IMR-90 (cell line): ENCODE measurements around the gene C12orf60. TPM values are rescaled to one million over a fixed set of nuclear protein-coding genes. Genes with fewer than 3 reads are reported as not detected.

Experiments
- ATAC-seq: fragments of 200-7000 bp; cut with Tn5 transposase; 2 replicates; pipeline ENCODE4 v1.9.1; 2020; ENCODE audit warnings: low read depth, mild to moderate bottlenecking, moderate library complexity
- BruUV-seq: library from RNA; stranded (reverse); fragments of 400-500 nt; replicated peaks from 2 replicates; lab custom pipeline; 2021; lab: Mats Ljungman, UMichigan
- CTCF ChIA-PET: fragments of 300-600 bp; formaldehyde crosslinking; extraction: SDS; loops from one replicate; lab custom pipeline; 2021; ENCODE audit warnings: antibody characterized with exemption; lab: Yijun Ruan, JAX
- POLR2A ChIA-PET: fragments of 300-600 bp; sonication (Branson Sonifier 250); formaldehyde crosslinking; loops from one replicate; lab custom pipeline; 2022; ENCODE audit warnings: antibody characterized with exemption; ENCODE audit not compliant: unreplicated experiment; lab: Charles Lee
- DNase-seq: peaks from one replicate; pipeline ENCODE4 v3.0.0; 2013
- H2AFZ ChIP-seq: replicated peaks from 2 replicates; pipeline ENCODE3; 2013; ENCODE audit warnings: low read length, mild to moderate bottlenecking; ENCODE audit not compliant: poor library complexity
- H2AK5ac ChIP-seq: 2 replicates; pipeline ENCODE4 v1.6.1; 2013; ENCODE audit warnings: low read depth, low read length, inconsistent platforms
- H2AK9ac ChIP-seq: replicated peaks from 2 replicates; pipeline ENCODE3; 2013; ENCODE audit warnings: mild to moderate bottlenecking, low read depth, low read length, moderate library complexity; ENCODE audit not compliant: poor library complexity
- H2BK120ac ChIP-seq: 2 replicates; pipeline ENCODE4 v1.6.1; 2013; ENCODE audit warnings: low read depth, low read length, inconsistent platforms
- H2BK15ac ChIP-seq: 3 replicates; pipeline ENCODE4 v1.6.1; 2013; ENCODE audit warnings: low read depth, low read length, inconsistent platforms
- H2BK20ac ChIP-seq: 2 replicates; pipeline ENCODE4 v1.6.1; 2013; ENCODE audit warnings: low read depth, mild to moderate bottlenecking, inconsistent platforms, low read length, moderate library complexity
- H2BK5ac ChIP-seq: 2 replicates; pipeline ENCODE4 v1.6.1; 2013; ENCODE audit warnings: mild to moderate bottlenecking, low read depth, low read length, inconsistent platforms; ENCODE audit not compliant: poor library complexity, severe bottlenecking
- H3K14ac ChIP-seq: replicated peaks from 2 replicates; pipeline ENCODE4 v1.6.1; 2013; ENCODE audit warnings: low read depth, low read length, inconsistent platforms
- H3K18ac ChIP-seq: 2 replicates; pipeline ENCODE4 v1.6.1; 2013; ENCODE audit warnings: low read depth, low read length, control low read depth
- H3K23ac ChIP-seq: 2 replicates; pipeline ENCODE4 v1.6.1; 2013; ENCODE audit warnings: low read depth, low read length, inconsistent platforms
- H3K27ac ChIP-seq: 2 replicates; pipeline ENCODE4 v1.5.1; 2013; ENCODE audit warnings: mild to moderate bottlenecking, control low read depth, low read length; ENCODE audit not compliant: insufficient read depth
- H3K27me3 ChIP-seq: 2 replicates; pipeline ENCODE4 v1.6.1; 2013; ENCODE audit warnings: low read length; ENCODE audit not compliant: control insufficient read depth, insufficient read depth
- H3K36me3 ChIP-seq: 2 replicates; pipeline ENCODE4 v1.6.1; 2013; ENCODE audit warnings: low read length, mixed read lengths; ENCODE audit not compliant: control insufficient read depth, insufficient read depth
- H3K4ac ChIP-seq: 2 replicates; pipeline ENCODE4 v1.6.1; 2013; ENCODE audit warnings: low read depth, low read length, inconsistent platforms
- H3K4me1 ChIP-seq: 2 replicates; pipeline ENCODE4 v1.6.1; 2013; ENCODE audit warnings: low read length, mixed read lengths; ENCODE audit not compliant: control insufficient read depth, insufficient read depth
- H3K4me2 ChIP-seq: 2 replicates; pipeline ENCODE4 v1.6.1; 2013; ENCODE audit warnings: low read depth, mild to moderate bottlenecking, control low read depth, low read length, moderate library complexity
- H3K4me3 ChIP-seq: 2 replicates; pipeline ENCODE4 v1.5.1; 2013; ENCODE audit warnings: low read depth, mild to moderate bottlenecking, control low read depth, low read length, moderate library complexity; ENCODE audit not compliant: insufficient read depth
- H3K56ac ChIP-seq: 2 replicates; pipeline ENCODE4 v1.6.1; 2013; ENCODE audit warnings: low read length, inconsistent platforms; ENCODE audit not compliant: insufficient read depth; ENCODE audit errors: extremely low read depth
- H3K79me1 ChIP-seq, 2 experiments: 2 replicates each; pipeline ENCODE4 v1.6.1; 2013; ENCODE audit warnings: low read length in 2 of 2, inconsistent platforms in 1 of 2, low read depth in 1 of 2
- H3K9ac ChIP-seq: 2 replicates; pipeline ENCODE4 v1.6.1; 2013; ENCODE audit warnings: low read depth, low read length, control low read depth
- H3K9me1 ChIP-seq: 2 replicates; pipeline ENCODE4 v1.6.1; 2013; ENCODE audit warnings: low read length, inconsistent platforms; ENCODE audit not compliant: insufficient read depth
- H3K9me3 ChIP-seq: 2 replicates; pipeline ENCODE4 v1.6.1; 2013; ENCODE audit warnings: low read length; ENCODE audit not compliant: control insufficient read depth, insufficient read depth
- H4K20me1 ChIP-seq: 2 replicates; pipeline ENCODE4 v1.6.1; 2013; ENCODE audit warnings: low read length, inconsistent platforms; ENCODE audit not compliant: insufficient read depth
- H4K5ac ChIP-seq: 2 replicates; pipeline ENCODE4 v1.6.1; 2013; ENCODE audit warnings: mild to moderate bottlenecking, low read depth, low read length, control low read depth
- H4K8ac ChIP-seq, 2 experiments: 2 replicates each; pipeline ENCODE4 v1.6.1; 2013; ENCODE audit warnings: low read depth in 2 of 2, low read length in 2 of 2, control low read depth in 1 of 2, inconsistent platforms in 1 of 2
- H4K91ac ChIP-seq: 2 replicates; pipeline ENCODE4 v1.6.1; 2013; ENCODE audit warnings: low read depth, low read length, inconsistent platforms; ENCODE audit not compliant: insufficient read depth
- BHLHE40 ChIP-seq: fragments of 150-350 bp; IDR thresholded peaks from 2 replicates; pipeline ENCODE4 v1.6.1; 2016; ENCODE audit warnings: mild to moderate bottlenecking, low read depth, low read length
- CEBPB ChIP-seq: IDR thresholded peaks from 2 replicates; pipeline ENCODE4 v1.6.1; 2012; ENCODE audit warnings: low read depth, low read length, improper control_type of control experiment
- CHD1 ChIP-seq: IDR thresholded peaks from 2 replicates; pipeline ENCODE4 v1.6.1; 2012; ENCODE audit warnings: low read depth, low read length, improper control_type of control experiment
- CTCF ChIP-seq: conservative IDR thresholded peaks from 2 replicates; pipeline ENCODE4 v1.5.1; 2012; ENCODE audit warnings: mild to moderate bottlenecking, low read depth, low read length, improper control_type of control experiment
- ELK1 ChIP-seq: fragments of 150-350 bp; IDR thresholded peaks from 2 replicates; pipeline ENCODE4 v1.6.1; 2016; ENCODE audit warnings: low read depth, mild to moderate bottlenecking, low read length, moderate library complexity, borderline replicate concordance
- FOS ChIP-seq: fragments of 150-350 bp; IDR thresholded peaks from 2 replicates; pipeline ENCODE4 v1.6.1; 2016; ENCODE audit warnings: low read depth, low read length
- MAFK ChIP-seq: IDR thresholded peaks from 2 replicates; pipeline ENCODE4 v1.6.1; 2012; ENCODE audit warnings: low read depth, low read length, improper control_type of control experiment
- MAZ ChIP-seq: IDR thresholded peaks from 2 replicates; pipeline ENCODE4 v1.6.1; 2012; ENCODE audit warnings: low read depth, mild to moderate bottlenecking, low read length, improper control_type of control experiment, moderate library complexity, borderline replicate concordance
- MXI1 ChIP-seq: IDR thresholded peaks from 2 replicates; pipeline ENCODE4 v1.6.1; 2012; ENCODE audit warnings: low read depth, mild to moderate bottlenecking, low read length, moderate library complexity, borderline replicate concordance
- NFE2L2 ChIP-seq: fragments of 150-350 bp; IDR thresholded peaks from 2 replicates; pipeline ENCODE4 v1.6.1; 2016; ENCODE audit warnings: low read depth, mild to moderate bottlenecking, low read length
- POLR2A ChIP-seq: IDR thresholded peaks from 2 replicates; pipeline ENCODE4 v1.6.1; 2012; ENCODE audit warnings: mild to moderate bottlenecking, low read depth, low read length
- RAD21 ChIP-seq: IDR thresholded peaks from 2 replicates; pipeline ENCODE4 v1.6.1; 2012; ENCODE audit warnings: low read length, improper control_type of control experiment
- RCOR1 ChIP-seq: IDR thresholded peaks from 2 replicates; pipeline ENCODE4 v1.6.1; 2012; ENCODE audit warnings: mild to moderate bottlenecking, low read length, improper control_type of control experiment; ENCODE audit not compliant: insufficient replicate concordance
- RFX5 ChIP-seq: IDR thresholded peaks from 2 replicates; pipeline ENCODE4 v1.8.0; 2012; ENCODE audit warnings: low read depth, mild to moderate bottlenecking, low read length, moderate library complexity
- SMC3 ChIP-seq: fragments of 150-350 bp; IDR thresholded peaks from 2 replicates; pipeline ENCODE4 v1.6.1; 2016; ENCODE audit warnings: low read depth, mild to moderate bottlenecking, antibody characterized with exemption, low read length, moderate library complexity
- USF2 ChIP-seq: fragments of 150-350 bp; IDR thresholded peaks from 2 replicates; pipeline ENCODE4 v1.6.1; 2017; ENCODE audit warnings: mild to moderate bottlenecking, antibody characterized with exemption, low read length, low read depth
- WGBS, 2 experiments: methylation state at CpG; one replicate each; pipeline versions ENCODE4 v1.1.5 to v1.1.7; 2013; ENCODE audit warnings: missing lambda C conversion rate in 2 of 2; ENCODE audit not compliant: insufficient read length in 1 of 2; ENCODE audit errors: extremely low coverage in 2 of 2; 5-methylcytosine and 5-hydroxymethylcytosine counted together
- dilution Hi-C: fragments of 300-500 bp; cut with HindIII; formaldehyde crosslinking; loops from one replicate; pipeline ENCODE4 v1.14.3; 2018; ENCODE audit warnings: low sequenced_read_pairs; ENCODE audit not compliant: unreplicated experiment
- in situ Hi-C: fragments of 300-500 bp; cut with MboI; formaldehyde crosslinking; loops from 3 replicates; pipeline ENCODE4 v1.14.3; 2019; ENCODE audit warnings: low sequenced_read_pairs, inconsistent platforms, mixed read lengths
- intact Hi-C: fragments of 100-400 bp; cut with micrococcal nuclease; formaldehyde crosslinking; loops from 2 replicates; pipeline ENCODE4 v1.10.0; 2022
- polyA plus RNA-seq, 3 experiments: library from polyadenylated mRNA; depleted of rRNA; stranded (reverse); fragments of >200 nt; gene quantifications; 2 replicates each; pipeline ENCODE4 v1.2.3, GENCODE V29; 2012; ENCODE audit warnings: low replicate concordance in 1 of 3
- total RNA-seq: library from RNA; depleted of rRNA; stranded (reverse); fragments of >200 nt; gene quantifications from 2 replicates; pipeline ENCODE4 v1.2.3, GENCODE V29; 2012

C12orf60 gene
- total and polyA plus RNA-seq, 2 of the 4 experiments (the other 2 are of a cell fraction): 1.1 TPM

GRCh38 chr12:14784471-14784870 lies 19.0 kb upstream of the C12orf60 start:
- no peak for DNase-seq
- Histone ChIP-seq H3K14ac (no peak overlapping the region), H3K56ac (no peak overlapping the region), H3K9ac (no peak overlapping the region), H2AFZ (no peak overlapping the region), H4K8ac (no peak overlapping the region), H3K4me1 (peaks cover 3% of the 10 kb centered on the region), H3K4ac (no peak overlapping the region), H2AK9ac (no peak overlapping the region), H4K5ac (no peak overlapping the region), H3K23ac (no peak overlapping the region), H2BK20ac (no peak overlapping the region), H3K79me1 (no peaks in the 10 kb centered on the region), H3K27ac (no peak overlapping the region), H3K36me3 (peaks cover 18% of the 10 kb centered on the region), H4K20me1 (no peaks in the 10 kb centered on the region), H2AK5ac (no peak overlapping the region), H3K4me2 (no peak overlapping the region), H3K9me3 (no peaks in the 10 kb centered on the region), H3K27me3 (no peaks in the 10 kb centered on the region), H2BK5ac (no peak overlapping the region), H3K9me1 (peaks cover 3% of the 10 kb centered on the region; the same call in 1 of the 2 replicates), H4K91ac (no peak overlapping the region), H3K4me3 (no peak overlapping the region), H2BK120ac (no peak overlapping the region), H3K18ac (no peak overlapping the region), H2BK15ac (no peak overlapping the region)
- ChIA-PET CTCF (no interaction called here), POLR2A (no interaction called here)
- dilution Hi-C loops: no loop called here
- no peak for ATAC-seq
- TF ChIP-seq FOS (no peak), MAZ (no peak), MXI1 (no peak), CHD1 (no peak), SMC3 (no peak), ELK1 (no peak), NFE2L2 (no peak), BHLHE40 (no peak), RFX5 (no peak), USF2 (no peak), MAFK (no peak), RAD21 (no peak), CEBPB (no peak), RCOR1 (no peak), POLR2A (no peak), CTCF (no peak)
- in situ Hi-C loops: loop anchor here (25.0 kb wide), 2 partner anchors 397 to 1103 kb away; partner anchors contain the start of gene STRAP
- no CpG with 5 or more reads among the region's 2 CpGs for WGBS, 2 experiments
- BruUV-seq: no TSS peak
- intact Hi-C loops: no loop called here
